ENCODE measurements around the gene AP1M1.
A peak's percentile ranks its signal among the peaks of the same experiment; 100 is the strongest.
"Not testable (repeated sequence)": the region's sequence is repeated elsewhere in the genome, so short reads cannot be mapped to it uniquely, and the experiment has no call there.

Gene AP1M1

DNA sequence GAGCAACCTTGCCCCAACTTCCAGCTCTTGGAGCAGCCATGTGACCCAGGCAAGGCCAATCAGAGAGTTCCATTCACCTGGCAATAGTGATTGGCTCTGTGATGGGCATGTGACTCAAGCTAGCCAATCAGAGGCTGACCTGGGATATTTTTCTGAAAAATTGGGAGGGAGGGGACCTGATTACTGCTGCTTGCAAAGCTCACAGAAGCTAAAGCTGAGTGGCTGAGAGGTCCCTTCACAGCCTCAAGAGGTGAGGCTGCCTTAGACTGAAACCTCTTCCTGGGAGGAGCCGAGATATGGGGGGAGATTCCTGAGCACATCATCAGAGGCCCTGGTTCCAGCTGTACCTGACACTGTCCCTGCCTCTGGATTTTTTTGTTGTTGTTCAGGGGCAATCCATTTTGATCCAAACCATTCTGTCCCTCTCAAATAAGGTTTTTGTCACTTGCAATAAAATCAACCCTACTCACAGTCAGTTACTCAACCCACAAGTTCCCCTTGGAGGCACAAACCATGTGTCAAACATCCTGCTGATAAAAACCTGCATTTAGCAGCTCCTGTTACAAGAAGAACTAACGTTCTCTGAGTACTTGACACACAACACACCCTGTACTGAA, 29.1 kb upstream of the AP1M1 start:
- Mint-ChIP-seq H3K4me3 (no peak overlapping the region), H3K9me3 (no peaks in the 10 kb centered on the region), H3K4me1 (no peaks in the 10 kb centered on the region), H3K27ac (no peak overlapping the region), H3K27me3 (no peaks in the 10 kb centered on the region), H3K36me3 (no peaks in the 10 kb centered on the region)

DNA sequence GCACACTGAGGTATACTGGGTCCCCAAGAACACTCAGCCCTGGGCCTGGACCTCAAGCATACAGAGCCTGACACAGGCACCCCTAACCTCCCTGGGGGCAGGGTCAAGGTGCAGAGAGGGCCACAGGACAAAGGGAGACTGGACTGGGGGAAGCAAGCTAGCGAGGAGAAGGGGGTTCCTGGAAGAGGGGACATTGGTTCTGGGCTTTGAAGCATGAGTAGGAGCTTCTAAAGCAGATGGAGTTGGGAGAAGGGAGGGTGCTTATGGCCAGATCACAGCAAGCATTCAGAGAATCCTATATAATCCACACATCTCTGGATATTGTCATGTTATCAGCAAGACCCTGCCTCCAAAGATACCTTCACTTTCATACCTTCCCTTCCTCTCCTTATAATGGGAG, 27.6 kb upstream of the AP1M1 start:
- Mint-ChIP-seq H3K9me3 (no peaks in the 10 kb centered on the region), H3K4me3 (no peak overlapping the region), H3K27ac (no peak overlapping the region), H3K36me3 (no peaks in the 10 kb centered on the region), H3K4me1 (no peaks in the 10 kb centered on the region), H3K27me3 (no peaks in the 10 kb centered on the region)

DNA sequence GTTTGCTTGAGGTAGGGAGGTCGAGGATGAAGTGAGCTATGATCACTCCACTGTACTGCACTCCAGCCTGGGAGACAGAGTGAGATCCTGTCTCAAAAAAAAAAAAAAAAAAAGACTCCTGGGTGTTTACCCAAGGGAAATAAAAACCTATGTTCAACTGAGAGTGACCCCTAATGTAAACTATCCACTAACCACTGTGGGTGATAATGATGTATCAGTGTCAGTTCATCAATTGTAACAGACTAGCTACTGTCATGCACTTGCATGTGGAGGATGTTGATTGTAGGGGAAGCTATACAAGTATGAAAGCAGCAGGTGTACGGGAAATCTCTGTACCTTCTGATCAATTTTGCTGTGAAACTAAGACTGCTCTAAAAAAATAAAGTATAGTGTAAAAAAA, 21.8 kb upstream of the AP1M1 start:
- no peaks in the 10 kb centered on the region for H3K9me3 Mint-ChIP-seq
- H3K4me1 Mint-ChIP-seq: no peaks in the 10 kb centered on the region
- H3K27ac Mint-ChIP-seq: no peak overlapping the region
- no peak overlapping the region for H3K4me3 Mint-ChIP-seq
- no peaks in the 10 kb centered on the region for H3K36me3 Mint-ChIP-seq
- no peaks in the 10 kb centered on the region for H3K27me3 Mint-ChIP-seq

- not testable (repeated sequence) for H3K4me3 Mint-ChIP-seq, H3K27ac Mint-ChIP-seq
Observed at GRCh38 chr19:16178866-16179265, 18.8 kb upstream of the AP1M1 start.

DNA sequence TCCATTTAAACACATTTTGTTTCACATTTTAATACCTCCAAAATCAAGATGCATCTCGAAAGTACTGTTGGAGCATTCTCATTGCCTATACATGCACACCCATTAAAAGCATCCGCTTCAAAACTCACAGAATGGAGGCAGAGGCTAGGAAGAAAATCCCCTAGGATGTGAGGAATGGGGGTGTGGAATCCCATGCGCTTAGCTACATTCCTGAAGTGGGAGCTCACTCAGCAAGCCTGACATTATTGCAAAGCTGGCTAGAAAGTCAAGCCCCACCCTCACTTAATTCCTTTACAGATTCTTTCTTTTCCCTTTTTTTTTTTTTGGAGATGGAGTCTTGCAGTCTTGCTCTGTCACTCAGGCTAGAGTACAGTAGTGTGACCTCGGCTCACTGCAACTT, 17.1 kb upstream of the AP1M1 start:
- peaks cover 5% of the 10 kb centered on the region for H3K36me3 Mint-ChIP-seq
- no peak overlapping the region for H3K4me3 Mint-ChIP-seq
- H3K27me3 Mint-ChIP-seq: no peaks in the 10 kb centered on the region
- no peak overlapping the region for H3K27ac Mint-ChIP-seq
- peaks cover 13% of the 10 kb centered on the region for H3K4me1 Mint-ChIP-seq
- H3K9me3 Mint-ChIP-seq: no peaks in the 10 kb centered on the region

More at GRCh38 chr19:16178866-16179265, 18.8 kb upstream of the AP1M1 start:
- H3K27me3 Mint-ChIP-seq, H3K36me3 Mint-ChIP-seq, H3K9me3 Mint-ChIP-seq, H3K4me1 Mint-ChIP-seq: not testable (repeated sequence)

- Mint-ChIP-seq H3K27me3 (no peaks in the 10 kb centered on the region), H3K27ac (peak overlapping the region; percentile 98)
Observed at GRCh38 chr19:16184665-16185122, 13.0 kb upstream of the AP1M1 start.

DNA sequence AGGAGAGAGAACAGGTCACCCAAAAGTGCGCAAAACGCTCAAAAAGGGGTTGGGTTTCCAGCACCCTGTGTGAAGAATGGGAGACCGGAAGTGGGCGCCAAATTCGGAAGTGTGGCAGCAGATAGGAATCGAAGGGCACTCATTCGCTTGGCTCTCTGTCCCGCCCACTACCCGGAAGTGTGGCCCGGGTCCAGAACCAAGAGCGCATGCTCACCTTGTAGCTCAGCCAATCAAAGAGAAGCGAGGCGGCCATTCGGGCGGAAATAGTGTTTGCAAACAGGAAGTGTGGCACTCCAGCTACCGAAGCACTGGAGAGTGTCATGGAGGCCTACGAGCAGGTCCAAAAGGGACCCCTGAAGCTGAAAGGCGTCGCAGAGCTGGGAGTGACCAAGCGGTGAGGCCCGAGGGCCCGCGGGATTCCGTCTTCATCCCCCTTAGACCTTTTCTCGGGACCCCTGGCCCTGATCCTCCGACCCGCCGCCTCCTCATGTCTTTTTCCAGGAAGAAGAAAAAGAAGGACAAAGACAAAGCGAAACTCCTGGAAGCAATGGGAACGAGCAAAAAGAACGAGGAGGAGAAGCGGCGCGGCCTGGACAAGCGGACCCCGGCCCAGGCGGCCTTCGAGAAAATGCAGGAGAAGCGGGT, 12.5 kb upstream of the AP1M1 start, which contains the start of gene FAM32A:
Gene FAM32A, plus strand, starts transcription at position 288 of the 645 bp plus-strand sequence. Its CDS starts 33 bp downstream, at position 321.
- Mint-ChIP-seq H3K27me3 (no peaks in the 10 kb centered on the region), H3K4me3 (peak within 1 kb of the TSS; percentile 98), H3K36me3 (peaks cover 12% of the 10 kb centered on the region), H3K9me3 (no peaks in the 10 kb centered on the region), H3K27ac (peak within 1 kb of the TSS; percentile 98), H3K4me1 (peaks cover 40% of the 10 kb centered on the region)

More at GRCh38 chr19:16184665-16185122, 13.0 kb upstream of the AP1M1 start:
- Mint-ChIP-seq H3K4me3 (peak overlapping the region; percentile 98), H3K9me3 (no peaks in the 10 kb centered on the region), H3K4me1 (peaks cover 40% of the 10 kb centered on the region), H3K36me3 (peaks cover 12% of the 10 kb centered on the region)

GRCh38 chr19:16185768-16186123, 12.0 kb upstream of the AP1M1 start:
- Mint-ChIP-seq H3K9me3 (no peaks in the 10 kb centered on the region), H3K27me3 (no peaks in the 10 kb centered on the region), H3K27ac (peak overlapping the region; percentile 98), H3K4me3 (peak overlapping the region; percentile 98), H3K36me3 (peaks cover 12% of the 10 kb centered on the region), H3K4me1 (peaks cover 40% of the 10 kb centered on the region)

GRCh38 chr19:16188521-16188920, 9.2 kb upstream of the AP1M1 start:
- no peak overlapping the region for H3K27ac Mint-ChIP-seq
- peak overlapping the region; percentile 47 for H3K4me3 Mint-ChIP-seq
- H3K36me3 Mint-ChIP-seq: peaks cover 14% of the 10 kb centered on the region

GRCh38 chr19:16190198-16190597, 7.5 kb upstream of the AP1M1 start:
- Mint-ChIP-seq H3K36me3 (peaks cover 13% of the 10 kb centered on the region), H3K27me3 (no peaks in the 10 kb centered on the region), H3K9me3 (no peaks in the 10 kb centered on the region), H3K4me3 (no peak overlapping the region), H3K27ac (peak overlapping the region; percentile 65), H3K4me1 (peaks cover 30% of the 10 kb centered on the region)

More at GRCh38 chr19:16188521-16188920, 9.2 kb upstream of the AP1M1 start:
- no peaks in the 10 kb centered on the region for H3K27me3 Mint-ChIP-seq
- H3K9me3 Mint-ChIP-seq: no peaks in the 10 kb centered on the region
- H3K4me1 Mint-ChIP-seq: peaks cover 35% of the 10 kb centered on the region

- Mint-ChIP-seq H3K4me1 (peaks cover 25% of the 10 kb centered on the region), H3K27ac (no peak overlapping the region), H3K4me3 (no peak overlapping the region), H3K36me3 (peaks cover 9% of the 10 kb centered on the region), H3K9me3 (no peaks in the 10 kb centered on the region), H3K27me3 (no peaks in the 10 kb centered on the region)
Observed at GRCh38 chr19:16190736-16191135, 7.0 kb upstream of the AP1M1 start.

DNA sequence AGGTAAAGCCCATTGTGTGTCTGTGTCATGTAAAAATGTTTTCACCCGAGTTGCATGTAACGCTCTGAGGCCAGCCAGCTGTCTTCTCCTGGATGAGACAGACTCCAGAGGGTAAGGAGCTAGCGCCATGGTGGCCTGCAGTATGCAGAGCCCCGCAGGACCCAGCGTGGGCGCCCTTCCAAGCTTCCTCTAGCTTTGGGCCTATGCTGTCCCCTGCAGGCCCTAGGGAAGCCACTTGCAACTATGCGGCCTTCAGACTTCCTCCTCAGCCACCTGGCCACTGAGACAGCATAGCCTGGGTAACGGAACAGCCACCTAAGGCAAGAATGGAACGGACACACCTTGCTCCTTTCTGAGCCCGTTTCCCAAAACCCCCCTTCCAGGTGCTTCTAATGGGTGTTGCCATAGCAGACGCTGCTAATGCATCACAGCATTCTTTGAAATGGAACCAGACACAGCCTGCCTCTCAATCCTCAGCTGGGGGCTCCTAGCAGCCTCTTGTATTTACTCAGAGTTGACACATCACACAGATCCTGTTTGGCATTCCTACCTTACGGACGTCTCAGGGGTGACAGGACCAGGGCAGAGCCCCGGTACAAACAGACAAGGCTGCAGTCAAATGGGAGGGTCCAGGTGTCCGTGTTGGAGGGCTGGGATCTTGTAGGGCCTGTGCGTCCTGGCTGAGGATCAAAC, 6.3 kb upstream of the AP1M1 start:
- H3K27ac Mint-ChIP-seq: no peak overlapping the region
- H3K27me3 Mint-ChIP-seq: no peaks in the 10 kb centered on the region
- peaks cover 9% of the 10 kb centered on the region for H3K36me3 Mint-ChIP-seq
- peaks cover 19% of the 10 kb centered on the region for H3K4me1 Mint-ChIP-seq
- no peaks in the 10 kb centered on the region for H3K9me3 Mint-ChIP-seq
- no peak overlapping the region for H3K4me3 Mint-ChIP-seq

DNA sequence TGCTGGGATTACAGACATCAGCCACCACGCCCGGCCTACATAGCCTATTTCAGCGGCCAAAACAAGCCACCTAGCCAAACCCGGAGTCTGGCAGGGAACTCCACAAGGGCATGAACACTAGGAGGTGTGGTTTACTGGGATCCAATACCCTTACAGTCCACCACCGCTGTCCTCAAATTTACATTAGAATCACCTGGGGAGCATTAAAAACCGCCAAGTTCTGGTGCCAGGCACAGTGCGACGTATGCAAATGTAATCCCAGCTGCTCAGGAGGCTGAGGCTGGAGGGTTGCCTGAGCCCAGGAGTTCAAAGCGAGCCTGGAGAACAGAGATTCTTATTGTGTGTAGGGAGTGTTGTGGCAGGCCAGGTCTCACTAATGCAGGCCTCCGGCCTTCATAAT, 4.2 kb upstream of the AP1M1 start:
- Mint-ChIP-seq H3K9me3 (no peaks in the 10 kb centered on the region), H3K4me3 (no peak overlapping the region), H3K36me3 (peaks cover 6% of the 10 kb centered on the region), H3K4me1 (peaks cover 14% of the 10 kb centered on the region), H3K27me3 (no peaks in the 10 kb centered on the region), H3K27ac (no peak overlapping the region)

DNA sequence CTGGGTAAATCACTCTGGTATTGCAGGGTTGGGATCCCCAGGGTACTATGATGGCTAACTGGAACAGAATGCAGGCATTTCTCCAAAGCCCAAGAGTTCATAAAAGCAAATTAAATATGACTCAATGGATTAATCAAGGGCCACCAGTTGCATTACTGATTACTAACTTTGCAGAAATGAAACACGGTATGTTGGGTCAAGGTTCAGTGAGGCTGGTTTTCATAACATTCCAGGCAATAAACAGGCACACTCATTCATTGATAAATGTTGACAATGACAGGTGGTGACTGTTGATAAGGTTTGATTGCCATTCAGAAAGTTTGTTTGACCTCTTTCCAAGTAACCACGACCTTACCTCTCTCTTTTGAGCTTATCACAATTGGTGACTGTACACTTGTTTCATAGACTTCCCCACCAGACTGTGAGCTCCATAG, 506 bp upstream of the AP1M1 start:
- peak overlapping the region; percentile 99 for H3K27ac Mint-ChIP-seq
- H3K36me3 Mint-ChIP-seq: peaks cover 2% of the 10 kb centered on the region
- H3K4me3 Mint-ChIP-seq: peak overlapping the region; percentile 94
- H3K27me3 Mint-ChIP-seq: no peaks in the 10 kb centered on the region
- H3K4me1 Mint-ChIP-seq: peaks cover 39% of the 10 kb centered on the region
- no peaks in the 10 kb centered on the region for H3K9me3 Mint-ChIP-seq

DNA sequence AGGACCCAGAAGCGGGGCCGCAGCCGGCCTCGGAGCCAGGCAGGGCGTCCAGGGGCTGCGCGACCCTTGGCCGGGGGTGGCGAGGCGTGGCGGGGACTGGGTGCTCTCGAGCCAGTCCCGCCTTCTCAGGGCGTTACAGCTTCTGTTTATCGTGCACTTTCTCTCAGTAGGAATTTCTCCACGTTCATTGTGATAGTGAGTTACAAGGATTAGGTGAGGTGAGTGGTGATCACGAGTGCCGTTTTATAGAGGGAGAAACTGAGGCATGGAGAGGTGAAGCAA, 600 bp downstream of the AP1M1 start:
- Mint-ChIP-seq H3K36me3 (peaks cover 4% of the 10 kb centered on the region), H3K27ac (peak overlapping the region; percentile 85), H3K4me3 (peak overlapping the region; percentile 88), H3K27me3 (no peaks in the 10 kb centered on the region), H3K9me3 (no peaks in the 10 kb centered on the region), H3K4me1 (peaks cover 46% of the 10 kb centered on the region)

- Mint-ChIP-seq H3K9me3 (no peaks in the 10 kb centered on the region), H3K4me3 (peak overlapping the region; percentile 88), H3K27me3 (no peaks in the 10 kb centered on the region), H3K36me3 (peaks cover 4% of the 10 kb centered on the region), H3K4me1 (peaks cover 46% of the 10 kb centered on the region), H3K27ac (peak overlapping the region; percentile 59)
Observed at GRCh38 chr19:16199275-16199932, 1.7 kb downstream of the AP1M1 start.

Data from activated naive CD4-positive, alpha-beta T cell treated with anti-CD3 and anti-CD28 coated beads, Interleukin-2, amount 50 U/mL, for 24 hours (primary cell).